ENCODE data around the gene CHI3L1.

CHI3L1 gene

DNA sequence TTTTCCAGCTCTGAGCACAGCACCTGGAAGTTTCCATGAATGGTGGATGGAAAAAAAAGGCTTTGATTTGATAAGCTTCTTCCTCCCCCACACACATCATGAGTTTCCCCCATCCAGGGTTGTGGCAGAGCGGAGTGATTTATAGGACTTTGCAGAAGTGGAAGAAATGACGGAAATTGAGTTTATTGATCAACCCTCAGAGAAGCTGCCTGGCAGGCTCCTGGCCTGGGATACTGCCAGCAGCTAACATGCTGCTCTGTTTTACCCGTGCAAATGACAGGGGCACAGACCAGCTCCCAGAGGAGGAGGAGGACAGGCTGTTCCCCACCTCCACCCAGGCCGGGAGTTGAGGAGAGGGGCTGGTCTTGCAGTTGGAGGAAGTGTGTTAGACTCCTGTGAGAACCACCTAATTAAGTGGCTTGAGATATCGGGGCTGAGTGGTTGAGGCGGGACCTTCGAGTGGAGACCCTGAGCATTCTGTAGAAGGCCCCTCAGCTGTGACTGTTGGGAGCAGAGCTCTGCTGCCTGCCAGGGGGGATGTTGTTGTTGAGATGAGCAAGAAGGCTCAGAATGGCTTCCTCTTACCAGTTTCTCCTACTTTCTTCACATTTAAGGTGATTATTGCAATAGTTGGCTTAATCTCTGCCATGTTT is 37.2 kb downstream of the CHI3L1 start:
- no peak for DNase-seq

DNA sequence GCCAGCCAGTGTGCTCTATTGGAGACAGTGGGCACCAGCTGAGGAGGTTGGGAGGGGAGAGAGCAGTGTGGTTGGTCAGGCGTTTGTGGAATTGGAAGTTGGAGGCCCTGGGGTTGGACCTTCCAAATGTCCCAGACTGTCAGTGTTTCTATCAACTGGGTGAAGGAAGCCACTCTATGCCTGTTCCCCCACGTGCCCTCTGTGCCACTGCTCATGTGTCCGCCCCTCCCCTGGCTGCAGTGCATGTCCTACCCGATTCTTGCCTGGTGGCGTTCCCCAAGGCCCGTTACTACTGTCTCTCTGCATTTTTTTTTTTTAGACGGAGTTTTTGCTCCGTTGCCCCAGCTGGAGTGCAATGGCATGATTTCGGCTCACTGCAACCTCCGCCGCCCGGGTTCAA is 37.9 kb downstream of the CHI3L1 start:
- DNase-seq, result no peak

DNA sequence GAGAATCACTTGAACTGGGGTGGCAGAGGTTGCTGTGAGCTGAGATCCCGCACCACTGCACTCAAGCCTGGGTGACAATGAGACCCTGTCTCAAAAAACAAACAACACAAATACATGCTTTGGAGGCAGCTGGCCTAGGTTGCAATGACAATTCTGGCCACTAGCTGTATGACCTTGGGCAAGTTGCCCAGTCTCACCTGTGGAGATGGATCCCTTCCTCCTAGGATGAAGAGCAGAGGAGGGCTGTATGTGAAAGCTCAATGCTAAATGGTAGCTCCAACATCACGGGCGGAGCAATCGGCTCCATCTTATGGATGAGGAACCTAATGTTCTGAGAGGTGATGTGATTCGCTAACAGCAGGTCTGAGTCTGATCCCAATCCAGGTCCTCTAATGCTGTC is 38.4 kb downstream of the CHI3L1 start:
- peak; percentile 39 for DNase-seq

DNA sequence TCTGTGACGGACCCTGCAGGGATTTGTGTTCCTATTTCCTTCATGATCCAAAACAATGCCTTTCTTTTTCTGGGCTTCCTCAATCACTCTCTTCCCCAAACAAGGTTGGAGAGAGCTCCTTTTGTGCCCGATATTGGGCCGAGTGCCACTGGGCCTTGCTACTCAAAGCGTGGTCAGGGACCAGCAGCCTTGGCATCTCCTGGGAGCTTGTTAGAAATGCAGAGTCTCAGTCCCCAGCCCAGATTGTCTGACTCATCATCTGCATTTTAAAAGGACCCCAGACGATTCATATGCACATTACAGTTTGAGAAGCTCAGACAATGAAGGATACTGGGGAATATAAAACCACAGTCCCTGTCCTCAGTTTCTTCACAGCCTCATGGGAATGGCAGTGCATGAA is 39.1 kb downstream of the CHI3L1 start:
- DNase-seq, result no peak

DNA sequence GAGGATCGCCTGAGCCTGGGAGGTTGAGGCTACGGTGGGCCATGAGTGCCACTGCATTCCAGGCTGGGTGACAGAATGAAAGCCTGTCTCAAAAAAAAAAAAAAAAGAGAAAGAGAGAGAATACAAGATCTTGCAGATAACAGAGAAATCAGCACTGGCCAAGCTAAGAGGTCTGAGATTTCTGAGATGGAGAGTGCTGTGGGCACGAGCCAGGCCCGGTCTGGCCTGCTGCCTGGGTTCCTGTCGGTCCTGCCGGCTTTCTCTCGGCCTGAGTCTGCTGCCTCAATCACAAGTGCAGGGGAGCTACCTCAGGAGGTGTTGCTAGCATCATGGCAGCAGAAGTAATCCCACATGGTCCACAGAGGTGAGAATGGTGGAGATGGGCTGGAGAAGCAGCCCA is 40.0 kb downstream of the CHI3L1 start:
- DNase-seq, result no peak

DNA sequence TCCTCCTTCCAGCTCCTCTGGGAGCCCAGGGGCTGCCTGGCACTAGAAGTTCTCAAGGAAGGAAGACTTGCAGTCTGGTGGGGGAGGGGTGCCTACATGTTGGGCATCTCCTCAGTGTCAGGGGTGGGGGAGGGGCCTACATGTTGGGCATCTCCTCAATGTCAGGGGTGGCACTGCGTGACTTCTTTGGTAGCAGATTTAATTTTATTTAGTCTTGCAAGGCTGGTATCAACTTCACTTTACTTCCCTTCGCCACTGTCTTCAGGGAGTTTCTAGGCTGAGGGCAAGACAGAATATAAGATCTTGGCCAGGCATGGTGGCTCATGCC is 40.5 kb downstream of the CHI3L1 start:
- no peak for DNase-seq

DNA sequence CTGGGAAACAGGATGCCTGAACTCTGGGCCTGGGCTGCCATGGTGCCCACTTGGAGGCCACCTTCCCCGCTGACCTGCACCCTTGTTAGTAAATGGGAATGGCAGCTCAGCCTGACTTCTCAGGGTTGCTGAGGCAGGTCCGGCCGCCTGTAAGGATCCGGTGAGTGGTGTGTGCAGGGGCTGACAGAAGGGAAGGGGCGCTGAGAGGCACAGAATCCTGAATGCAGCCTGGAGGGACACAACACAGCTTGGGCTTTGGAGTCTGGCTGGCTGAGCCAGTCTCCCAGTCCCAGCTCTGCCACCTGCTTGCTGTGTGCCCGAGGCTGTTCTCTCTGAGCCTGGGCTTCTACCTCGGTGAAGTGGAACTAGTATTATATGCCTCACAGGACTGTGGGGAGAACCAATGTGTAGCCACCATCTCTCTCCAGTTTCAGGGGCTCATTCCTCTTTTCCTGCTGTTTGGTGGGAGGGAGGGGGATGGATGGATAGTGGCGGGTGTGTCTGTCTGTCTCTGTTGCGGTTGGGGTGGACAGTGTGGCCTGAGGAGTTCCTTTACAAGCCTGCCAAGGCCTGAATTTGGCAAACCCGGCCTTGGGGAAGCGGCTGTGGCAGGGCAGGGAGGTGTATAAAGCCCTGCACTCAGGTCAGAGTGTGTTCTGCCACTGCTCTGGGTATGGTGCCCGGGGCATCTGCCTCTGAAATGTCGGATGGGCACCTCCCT is 41.0 kb downstream of the CHI3L1 start:
- no peak for DNase-seq

DNA sequence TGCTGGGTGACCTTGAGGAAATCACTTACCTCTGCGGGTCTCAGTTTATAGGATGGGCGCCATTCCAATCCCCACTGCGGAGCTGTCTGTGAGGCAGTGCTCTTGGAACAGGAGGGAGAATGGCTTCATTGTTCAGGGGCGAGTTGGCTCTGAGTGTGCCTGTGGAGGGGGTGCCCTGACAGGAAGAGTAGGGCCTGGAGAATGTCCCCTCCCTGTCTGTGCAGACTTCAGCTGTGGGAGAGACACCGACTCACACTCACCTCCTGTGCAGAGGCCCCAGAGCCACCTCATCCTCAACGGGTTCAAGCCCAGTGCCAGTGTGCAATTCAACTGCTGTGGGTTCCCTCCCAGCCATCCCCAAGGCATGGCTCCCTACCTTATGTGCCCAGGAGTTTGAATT is 41.8 kb downstream of the CHI3L1 start:
- peak; percentile 36 for DNase-seq

DNA sequence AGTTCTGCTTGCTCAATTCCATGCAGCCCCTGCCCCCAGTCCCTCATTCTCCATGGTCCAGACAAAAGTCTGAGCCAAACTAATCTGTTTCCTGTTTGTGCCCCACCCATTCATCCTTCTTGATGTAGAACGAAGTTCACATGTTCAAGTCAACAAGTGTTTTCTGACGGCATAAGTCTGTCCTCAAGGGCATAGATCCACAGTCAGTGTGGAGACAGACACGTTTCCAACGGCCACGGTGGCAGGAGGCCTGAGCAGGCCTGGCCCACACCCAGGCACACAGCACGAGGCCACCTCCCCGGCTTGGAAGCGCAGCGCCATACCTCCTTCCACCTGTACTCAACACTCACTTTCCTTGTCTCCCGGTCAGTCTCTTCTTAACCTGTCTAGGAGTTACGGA is 42.9 kb downstream of the CHI3L1 start:
- no peak for DNase-seq

DNA sequence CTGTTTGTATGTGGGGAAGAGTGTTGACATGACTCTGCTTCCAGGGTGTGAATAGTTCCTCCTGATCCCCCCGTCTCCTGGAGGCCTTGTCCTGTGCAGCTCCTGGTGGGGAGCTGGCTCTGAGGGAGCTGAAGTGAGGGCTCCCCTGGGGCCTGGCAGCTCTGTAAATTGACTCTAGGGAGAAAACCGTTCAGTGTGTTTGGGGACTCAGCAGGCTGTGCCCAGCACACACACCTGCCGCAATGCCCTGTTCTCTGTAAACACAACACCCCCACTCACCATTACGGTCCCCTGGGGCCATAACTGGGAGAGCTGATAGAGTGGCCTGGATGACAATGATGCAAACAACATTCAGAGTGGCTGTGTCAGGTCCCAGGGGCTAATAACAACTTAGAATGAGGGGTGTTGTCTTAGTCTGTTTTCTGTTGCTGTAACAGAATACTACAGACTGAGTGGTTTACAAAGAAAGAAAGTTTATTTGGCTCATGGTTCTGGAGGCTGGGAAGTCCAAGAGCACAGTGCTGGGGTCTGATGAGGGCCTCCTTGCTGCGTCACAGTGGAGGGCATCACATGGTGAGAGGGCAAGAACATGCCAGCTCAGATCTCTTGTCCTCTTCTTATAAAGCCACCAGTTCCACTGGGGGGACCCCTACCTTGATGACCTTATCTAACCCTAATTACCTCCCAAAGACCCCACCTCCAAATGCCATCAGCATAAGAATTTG is 43.7 kb downstream of the CHI3L1 start:
- DNase-seq, result no peak

DNA sequence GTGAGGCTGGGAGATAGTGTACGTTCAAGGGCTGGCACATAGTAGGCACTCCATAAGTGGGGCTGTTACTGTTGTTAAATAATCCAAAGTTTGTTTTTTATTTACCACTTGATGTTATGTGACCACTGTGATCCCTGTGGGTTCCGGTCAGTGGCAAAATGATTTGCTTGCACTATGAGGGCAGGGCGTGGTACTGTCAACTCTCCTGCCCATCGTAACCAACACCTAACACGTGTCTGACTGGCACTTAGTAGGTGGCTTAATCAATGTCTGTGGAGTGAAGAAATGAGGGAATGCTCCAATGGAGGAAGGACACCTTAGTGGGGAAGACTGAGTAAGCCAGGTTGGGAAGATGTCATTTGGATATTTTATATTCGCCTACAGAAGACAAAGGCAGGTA is 44.4 kb downstream of the CHI3L1 start:
- no peak for DNase-seq

DNA sequence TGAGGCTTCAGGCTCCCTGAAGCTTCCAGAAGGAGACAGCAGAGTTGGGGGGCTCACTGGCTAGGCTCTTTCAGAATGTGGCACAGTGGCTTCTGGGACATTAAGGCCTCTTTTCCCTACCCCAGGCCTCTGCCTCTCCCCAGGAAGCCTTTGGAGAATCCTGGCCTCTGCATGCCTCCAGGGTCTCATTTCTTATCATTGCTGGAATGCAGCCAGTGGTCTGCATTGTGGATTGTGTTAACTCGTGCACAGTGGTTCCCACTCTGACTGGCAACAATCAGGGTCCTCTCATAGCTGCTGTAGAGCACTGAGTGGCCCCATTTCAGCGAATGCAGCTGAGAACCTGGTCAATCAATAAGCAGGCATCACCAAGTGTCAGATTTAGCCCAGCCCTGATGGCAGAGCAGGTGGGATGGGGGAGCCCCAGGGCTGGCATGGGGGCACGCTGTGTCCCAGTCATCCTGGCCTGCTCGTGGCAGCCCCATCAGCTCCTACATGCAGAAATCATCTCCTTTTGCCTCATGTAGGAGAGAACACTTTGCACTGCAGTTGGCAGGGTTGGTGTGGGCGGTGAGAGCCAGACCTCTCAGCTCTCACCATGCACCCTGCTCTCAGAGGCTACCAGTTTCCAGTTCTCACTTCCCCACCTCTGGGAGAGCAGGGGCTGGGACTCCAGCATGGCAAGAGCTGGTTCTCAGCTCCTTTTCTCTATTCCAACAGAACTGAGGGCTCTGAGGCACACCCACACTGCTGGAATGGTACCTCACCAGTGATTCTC is 45.6 kb downstream of the CHI3L1 start:
- no peak for DNase-seq

DNA sequence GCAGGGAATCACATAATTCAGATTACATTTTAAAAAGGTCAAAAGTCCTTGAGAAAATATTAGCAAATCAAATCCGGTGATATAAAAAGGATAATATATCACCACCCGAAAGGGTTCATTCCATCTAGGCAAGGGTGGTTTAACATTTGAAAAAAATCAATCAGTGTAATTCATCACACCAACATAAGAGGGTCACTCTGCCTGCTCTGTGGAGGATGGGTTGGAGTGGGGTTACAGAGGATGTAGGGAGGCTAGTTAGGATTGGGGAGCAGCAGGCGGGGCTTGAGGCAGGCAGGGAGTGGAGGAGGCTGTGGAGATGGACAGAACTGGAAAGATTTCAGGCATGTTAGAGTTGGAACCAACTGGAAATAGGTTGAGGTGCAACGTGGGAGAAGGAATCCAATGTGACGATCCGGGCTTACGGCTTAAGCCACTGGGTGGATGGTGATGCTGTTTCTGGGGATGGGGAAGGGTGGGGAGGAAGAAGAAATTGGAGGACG is 46.5 kb downstream of the CHI3L1 start:
- no peak for DNase-seq

DNA sequence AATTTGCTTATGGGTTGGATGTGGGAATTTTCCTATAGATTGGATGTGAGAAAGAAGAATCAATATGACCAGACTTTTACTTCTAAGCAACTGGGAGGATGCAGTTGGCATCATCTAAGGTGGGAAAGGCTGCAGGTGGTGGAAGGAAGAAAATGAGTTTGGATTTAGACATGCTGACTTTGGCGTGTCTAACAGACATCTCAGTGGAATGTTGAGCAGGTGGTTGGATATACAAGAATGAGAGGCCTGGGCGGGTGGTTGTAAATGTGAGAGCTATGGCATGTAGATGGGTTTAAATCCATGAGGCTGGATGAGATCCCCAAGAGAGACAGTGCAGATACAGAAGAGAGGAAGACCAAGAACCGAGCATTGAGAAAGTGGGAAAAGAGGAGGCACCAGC is 48.4 kb downstream of the CHI3L1 start:
- DNase-seq, result no peak

DNA sequence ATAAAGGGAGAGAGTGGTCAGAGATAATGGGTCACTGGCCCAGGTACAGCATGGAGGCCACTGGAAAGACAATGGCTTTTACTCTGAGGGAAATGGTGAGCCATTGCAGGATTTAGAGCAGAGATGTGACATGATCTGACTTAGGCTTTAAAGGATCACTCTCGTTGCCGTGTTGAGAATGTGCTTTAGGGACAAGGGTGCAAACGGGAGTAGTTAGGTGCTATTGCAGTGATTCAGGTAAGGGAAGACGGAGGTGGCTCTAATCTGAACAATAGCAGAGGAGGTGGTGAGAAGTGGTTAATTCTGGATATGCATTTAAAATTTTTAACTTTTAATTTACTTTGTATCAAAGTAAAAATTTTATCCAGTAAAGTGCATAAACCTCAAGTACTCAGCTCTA is 49.2 kb downstream of the CHI3L1 start:
- no peak for DNase-seq

DNA sequence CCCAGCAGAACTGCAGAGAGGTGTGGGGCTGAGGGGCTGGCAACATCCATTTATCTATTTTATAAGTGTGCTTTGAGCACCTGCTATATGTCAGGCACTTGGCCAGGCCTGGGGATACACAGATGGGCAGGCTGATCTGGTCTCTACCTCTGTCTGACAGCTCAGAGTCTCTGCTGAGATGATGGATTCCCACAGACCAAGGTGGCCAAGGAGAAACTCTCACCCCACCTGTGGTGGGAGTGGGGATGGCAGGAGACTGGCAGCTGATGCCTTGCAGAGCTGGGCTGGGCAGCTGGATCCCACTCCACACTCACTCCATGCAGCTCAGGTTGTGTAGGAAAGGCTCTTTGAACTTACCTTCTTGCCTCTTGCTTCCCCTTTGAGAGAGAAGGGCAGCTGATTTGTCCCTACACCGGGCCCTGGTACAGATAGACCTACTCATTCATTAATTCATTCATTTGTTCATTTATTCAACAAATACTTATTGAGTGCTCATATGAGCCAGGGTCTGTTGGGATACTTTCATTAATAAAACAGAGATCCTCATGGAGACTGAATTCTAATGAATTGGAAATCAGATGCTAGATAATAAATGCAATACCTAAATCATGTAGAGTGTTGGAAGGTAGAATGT is 50.0 kb downstream of the CHI3L1 start:
- peak; percentile 52 for DNase-seq

DNA sequence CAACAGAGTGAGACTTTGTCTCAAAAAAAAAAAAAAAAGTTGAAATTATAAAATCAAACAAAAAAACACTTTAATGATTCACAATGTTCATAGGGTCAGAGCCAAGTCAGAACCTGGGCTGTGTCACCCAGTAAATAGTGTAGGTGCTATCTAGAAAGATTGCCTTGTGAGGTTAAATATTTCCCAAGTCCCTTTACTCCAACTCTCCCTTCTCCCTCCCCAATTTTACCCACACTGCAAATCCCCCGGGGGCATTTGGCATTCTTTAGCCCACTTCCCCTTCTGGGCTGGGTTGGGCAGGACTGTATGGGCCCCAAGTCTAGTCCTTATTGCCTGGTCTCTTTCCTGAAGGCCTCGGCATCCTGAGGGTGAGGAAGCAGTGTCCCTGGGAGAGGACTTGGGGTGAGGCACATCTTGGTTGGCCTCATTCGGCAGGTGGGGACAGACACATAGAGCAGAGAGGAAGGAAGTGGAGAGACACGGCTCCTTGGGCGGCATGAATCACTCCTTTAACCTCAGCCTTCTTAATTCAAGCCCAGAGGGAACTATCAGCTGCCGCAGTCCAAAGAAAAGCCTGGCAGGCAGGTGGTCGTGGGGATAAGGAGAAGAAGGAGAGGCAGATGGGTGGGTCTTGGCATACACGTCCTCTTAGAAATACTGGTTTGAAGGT is 50.7 kb downstream of the CHI3L1 start:
- DNase-seq, result no peak

DNA sequence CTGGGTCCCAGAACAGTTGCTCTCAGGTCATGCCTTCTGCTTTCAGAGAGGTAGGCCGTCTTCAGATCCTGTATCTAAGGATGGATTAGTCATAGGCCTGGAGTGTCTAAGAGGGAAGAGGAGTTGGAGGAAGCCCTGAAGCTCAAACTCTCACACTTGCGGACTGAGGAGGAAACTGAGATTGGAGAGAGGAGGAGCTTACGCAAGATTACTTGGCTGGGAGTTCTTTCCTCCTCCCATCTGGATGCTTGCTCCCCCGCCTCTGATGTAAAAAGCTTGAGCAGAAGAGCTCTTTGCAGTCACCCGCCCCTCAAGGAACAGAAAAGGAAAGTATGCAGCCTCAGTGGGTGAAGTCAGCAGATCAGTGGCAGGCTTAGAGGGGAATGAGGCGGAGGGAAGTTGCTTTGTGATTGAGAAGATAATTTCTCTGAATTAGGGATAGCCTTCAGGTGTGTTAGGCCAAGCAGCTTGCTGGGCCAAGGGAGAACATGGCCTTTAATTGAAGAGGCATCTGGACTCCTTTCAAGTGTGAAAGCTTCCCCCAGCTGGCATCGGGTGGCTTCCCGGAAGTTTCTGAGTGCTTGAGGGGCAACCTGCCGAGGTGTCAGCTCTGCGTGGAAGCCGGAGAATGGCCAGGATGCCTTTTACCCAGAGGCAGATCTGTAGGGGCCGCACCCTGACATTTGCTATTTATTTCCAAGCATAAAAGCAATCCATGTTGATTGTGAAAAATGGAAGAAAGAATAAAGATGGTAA is 52.4 kb downstream of the CHI3L1 start:
- no peak for DNase-seq

DNA sequence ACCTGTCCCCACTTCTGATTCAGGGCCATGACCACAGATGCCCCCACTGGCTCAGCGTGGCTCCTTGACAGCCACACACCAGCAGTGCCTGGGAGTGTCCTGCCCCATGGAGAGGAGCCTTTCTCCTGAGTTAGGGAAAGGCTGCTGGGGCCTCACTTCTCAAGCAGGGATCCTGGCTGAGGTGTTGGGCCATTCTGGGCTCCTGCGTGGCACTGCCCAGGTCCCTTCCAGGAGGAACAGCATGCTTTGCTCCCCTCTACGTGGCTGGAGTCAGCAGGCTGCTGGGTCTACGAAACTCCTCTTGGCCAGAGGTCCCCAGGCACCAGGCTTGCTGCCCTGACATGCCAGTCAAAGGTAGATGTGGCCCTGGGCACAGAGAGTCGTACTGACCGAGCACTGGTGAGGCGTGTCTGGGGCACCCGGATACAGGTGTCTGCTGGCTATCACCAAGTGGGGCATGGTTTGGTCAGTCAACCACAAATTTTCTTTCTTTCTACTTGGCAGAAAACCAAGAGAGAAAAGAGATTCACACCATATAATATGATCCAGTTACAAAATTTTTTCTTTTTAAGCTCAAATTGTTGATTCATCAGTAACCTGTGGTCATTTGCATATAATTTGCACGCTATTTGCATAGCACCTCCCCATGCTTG is 54.8 kb downstream of the CHI3L1 start:
- peak; percentile 6 for DNase-seq

DNA sequence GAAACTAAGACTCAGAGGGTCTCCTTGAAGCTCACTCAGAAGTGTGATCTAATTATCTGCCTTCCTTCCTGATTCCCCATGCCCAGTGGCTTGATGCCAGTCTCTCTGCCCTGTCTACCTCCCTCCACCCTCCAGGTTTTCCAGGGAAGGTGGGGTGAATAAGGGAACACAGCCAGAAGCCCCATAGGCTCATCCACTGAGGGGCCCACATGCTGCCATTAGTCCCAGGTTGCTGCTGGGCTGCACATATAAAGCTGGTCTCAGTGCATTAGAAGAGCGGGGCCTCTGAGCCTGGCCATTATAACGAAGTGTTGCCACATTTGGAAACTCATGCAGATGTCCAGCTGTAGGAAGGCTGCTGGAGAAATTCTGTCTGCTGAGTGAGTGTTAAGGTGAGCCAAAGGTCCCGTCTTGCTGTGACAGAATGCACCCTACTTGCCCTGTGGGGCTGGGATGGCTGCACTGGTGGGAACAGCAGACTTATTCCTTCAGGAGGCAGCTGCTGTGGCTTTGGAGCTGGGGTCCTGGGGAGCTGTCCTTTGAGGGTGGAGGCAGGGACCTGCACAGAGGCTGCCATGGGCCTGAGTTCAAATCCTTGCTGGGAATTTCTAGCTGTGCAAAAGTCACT is 56.0 kb downstream of the CHI3L1 start:
- DNase-seq, result peak; percentile 7

Data from 8988T (cell line).